HepG2 (cell line): ENCODE data around the gene CHST14. TPM values are rescaled to one million over a fixed set of nuclear protein-coding genes. Genes with fewer than 3 reads are reported as not detected.
A peak's percentile ranks its signal among the peaks of the same experiment; 100 is the strongest.

ENCODE experiments used
- CEBPB ChIP-seq: IDR thresholded peaks from 2 replicates; pipeline ENCODE4 v1.6.1; 2011; ENCODE audit warnings: low read depth, low read length, improper control_type of control experiment, borderline replicate concordance
- DMAP1 ChIP-seq: IDR thresholded peaks from 2 replicates; pipeline ENCODE4 v1.6.1; 2016
- GATAD1 ChIP-seq: IDR thresholded peaks from 2 replicates; pipeline ENCODE4 v1.6.1; 2016; ENCODE audit warnings: missing genetic modification reagents, missing compliant biosample characterization
- HMGA1 ChIP-seq: sonication (generic); formaldehyde crosslinking; conservative IDR thresholded peaks from 2 replicates; pipeline ENCODE4 v1.4.0; 2020; ENCODE audit warnings: missing genetic modification reagents
- MTA3 ChIP-seq: sonication (generic); formaldehyde crosslinking; IDR thresholded peaks from 2 replicates; pipeline ENCODE4 v1.4.0; 2020; ENCODE audit warnings: missing genetic modification reagents
- NCOA2 ChIP-seq: sonication (generic); formaldehyde crosslinking; IDR thresholded peaks from 2 replicates; pipeline ENCODE4 v1.8.0; 2022; ENCODE audit warnings: inconsistent platforms
- RARG ChIP-seq: sonication (generic); formaldehyde crosslinking; IDR thresholded peaks from 2 replicates; pipeline ENCODE4 v1.4.0; 2020; ENCODE audit warnings: low read depth, mild to moderate bottlenecking, missing genetic modification reagents
- RBM22 ChIP-seq: fragments of 200-400 bp; formaldehyde crosslinking; optimal IDR thresholded peaks from 2 replicates; pipeline ENCODE3; 2017; ENCODE audit warnings: mild to moderate bottlenecking, low read length, moderate library complexity
- SRY ChIP-seq: sonication (generic); formaldehyde crosslinking; IDR thresholded peaks from 2 replicates; pipeline ENCODE4 v1.8.0; 2022; ENCODE audit warnings: mild to moderate bottlenecking, missing genetic modification reagents
- TBX2 ChIP-seq: sonication (generic); formaldehyde crosslinking; IDR thresholded peaks from 2 replicates; pipeline ENCODE4 v1.5.0; 2020; ENCODE audit warnings: missing genetic modification reagents, mild to moderate bottlenecking, borderline replicate concordance
- THAP11 ChIP-seq: IDR thresholded peaks from 2 replicates; pipeline ENCODE4 v1.6.1; 2016; ENCODE audit warnings: missing biosample characterization, missing genetic modification reagents
- ZC3H4 ChIP-seq: sonication (generic); formaldehyde crosslinking; IDR thresholded peaks from 2 replicates; pipeline ENCODE4 v1.4.0; 2020; ENCODE audit warnings: missing genetic modification reagents, borderline replicate concordance
- ZFX ChIP-seq: sonication (generic); formaldehyde crosslinking; IDR thresholded peaks from 2 replicates; pipeline ENCODE4 v1.4.0; 2020; ENCODE audit warnings: mild to moderate bottlenecking, low read depth, missing genetic modification reagents, moderate library complexity
- ZNF24 ChIP-seq: fragments of 450-650 bp; IDR thresholded peaks from 2 replicates; pipeline ENCODE4 v1.6.1; 2017; ENCODE audit warnings: antibody characterized with exemption, mild to moderate bottlenecking
- ZNF33B ChIP-seq: sonication (generic); formaldehyde crosslinking; IDR thresholded peaks from 2 replicates; pipeline ENCODE4 v1.5.1; 2020; ENCODE audit warnings: mild to moderate bottlenecking, missing genetic modification reagents
- ZNF34 ChIP-seq: sonication (generic); formaldehyde crosslinking; IDR thresholded peaks from 2 replicates; pipeline ENCODE4 v1.4.0; 2020; ENCODE audit warnings: mild to moderate bottlenecking, missing genetic modification reagents, borderline replicate concordance
- ZNF557 ChIP-seq: sonication (generic); formaldehyde crosslinking; IDR thresholded peaks from 2 replicates; pipeline ENCODE4 v1.4.0; 2020; ENCODE audit warnings: missing genetic modification reagents
- ZNF674 ChIP-seq: sonication (generic); formaldehyde crosslinking; IDR thresholded peaks from 2 replicates; pipeline ENCODE4 v1.5.0; 2020; ENCODE audit warnings: low read depth, mild to moderate bottlenecking, missing genetic modification reagents
- polyA plus RNA-seq, 8 experiments: library from polyadenylated mRNA; depleted of rRNA in 3 of 8; stranded (reverse) in 7 of 8; unstranded in 1 of 8; fragments of >200 nt; fragmentation: Illumina TruSeq in 4 of 8; extraction: Trizol in 4 of 8; gene quantifications; 2 replicates each; pipeline versions ENCODE4 v1.2.1 to v1.2.3, GENCODE V29; 2011 to 2016; ENCODE audit warnings: low read depth in 4 of 8, missing spikeins in 1 of 8, mixed read lengths in 1 of 8; ENCODE audit not compliant: insufficient read depth in 1 of 8
- total RNA-seq, 5 experiments: library from RNA; depleted of rRNA; stranded (reverse); fragments of >200 nt; fragmentation: Illumina TruSeq; extraction: Trizol; gene quantifications; 2 replicates each; pipeline ENCODE4 v1.2.3, GENCODE V29; 2016; ENCODE audit warnings: low read depth in 1 of 5
- TF ChIP-seq, protein P1 (sequence below): IDR thresholded peaks from 2 replicates; pipeline ENCODE4 v1.4.0; 2020; ENCODE audit warnings: mild to moderate bottlenecking, missing genetic modification reagents
- TF ChIP-seq, protein P2 (sequence below): sonication (generic); formaldehyde crosslinking; conservative IDR thresholded peaks from 2 replicates; pipeline ENCODE4 v1.4.0; 2020; ENCODE audit warnings: missing genetic modification reagents
- TF ChIP-seq, protein P3 (sequence below): sonication (generic); formaldehyde crosslinking; IDR thresholded peaks from 2 replicates; pipeline ENCODE4 v1.4.0; 2020; ENCODE audit warnings: missing genetic modification reagents
- TF ChIP-seq, protein P4 (sequence below): sonication (generic); formaldehyde crosslinking; IDR thresholded peaks from 2 replicates; pipeline ENCODE4 v1.5.0; 2020; ENCODE audit warnings: mild to moderate bottlenecking, missing genetic modification reagents, borderline replicate concordance

Gene CHST14
- total and polyA plus RNA-seq, 2 of the 13 experiments (the other 11 are each of a cell fraction or from before 2014, with no cell fraction given) = 8.9 to 12.4 TPM

DNA sequence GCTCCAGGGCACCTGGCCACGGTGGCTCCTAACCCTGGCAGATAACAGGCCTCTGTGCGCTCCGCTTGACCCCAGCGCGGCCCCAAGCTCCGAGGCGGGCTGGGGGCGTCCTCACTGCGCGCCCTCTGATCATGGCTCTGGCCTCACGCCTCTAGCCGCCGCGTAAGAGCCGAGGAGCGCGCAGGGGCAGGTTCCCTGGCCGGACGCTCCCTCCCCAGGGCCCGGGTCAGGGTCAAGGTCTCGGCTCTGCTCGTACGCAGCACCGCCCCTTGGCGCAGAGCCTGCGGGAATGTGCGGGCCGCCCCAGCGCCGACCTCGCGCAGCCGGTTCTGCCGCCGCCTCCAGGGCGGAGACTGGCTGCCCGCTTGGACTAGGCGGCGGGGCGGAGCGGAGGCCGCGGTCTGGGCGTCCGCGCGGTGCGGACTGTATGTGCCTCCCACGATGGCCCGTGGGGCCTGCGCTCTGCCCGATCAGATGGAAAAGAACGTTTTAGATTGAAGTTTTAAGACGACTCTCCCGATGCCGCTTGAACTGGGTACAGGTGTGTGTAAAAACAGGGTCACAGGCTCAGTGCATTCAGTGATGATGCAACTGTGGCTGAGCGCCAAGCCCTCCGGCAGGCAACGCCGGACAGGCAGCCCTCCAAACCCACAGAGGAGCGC, 40.8 kb downstream of the CHST14 start (continued):
- TF ChIP-seq ZNF557 (CRISPR knock-in tag) (peak; percentile 66; the same call in 1 of the 2 replicates), RBM22 (no peak), GATAD1 (CRISPR knock-in tag) (no peak), HMGA1 (no peak), RARG (CRISPR knock-in tag) (no peak), MTA3 (no peak), CEBPB (peak; percentile 74; the same call in 1 of the 2 replicates), SRY (0 out of 2 replicates have a peak, but pooled peaks have one; percentile 43), ZFX (peak; percentile 87), ZC3H4 (CRISPR knock-in tag) (no peak), ZNF24 (no peak), ZNF34 (CRISPR knock-in tag) (0 out of 2 replicates have a peak, but pooled peaks have one; percentile 66), DMAP1 (CRISPR knock-in tag) (0 out of 2 replicates have a peak, but pooled peaks have one; percentile 30), ZNF33B (CRISPR knock-in tag) (peak; percentile 81), TBX2 (peak; percentile 78; the same call in 1 of the 2 replicates), THAP11 (CRISPR knock-in tag) (peak; percentile 54), NCOA2 (CRISPR knock-in tag) (peak; percentile 61; the same call in 1 of the 2 replicates), ZNF674 (0 out of 2 replicates have a peak, but pooled peaks have one; percentile 35)
- TF ChIP-seq, protein P1, sequence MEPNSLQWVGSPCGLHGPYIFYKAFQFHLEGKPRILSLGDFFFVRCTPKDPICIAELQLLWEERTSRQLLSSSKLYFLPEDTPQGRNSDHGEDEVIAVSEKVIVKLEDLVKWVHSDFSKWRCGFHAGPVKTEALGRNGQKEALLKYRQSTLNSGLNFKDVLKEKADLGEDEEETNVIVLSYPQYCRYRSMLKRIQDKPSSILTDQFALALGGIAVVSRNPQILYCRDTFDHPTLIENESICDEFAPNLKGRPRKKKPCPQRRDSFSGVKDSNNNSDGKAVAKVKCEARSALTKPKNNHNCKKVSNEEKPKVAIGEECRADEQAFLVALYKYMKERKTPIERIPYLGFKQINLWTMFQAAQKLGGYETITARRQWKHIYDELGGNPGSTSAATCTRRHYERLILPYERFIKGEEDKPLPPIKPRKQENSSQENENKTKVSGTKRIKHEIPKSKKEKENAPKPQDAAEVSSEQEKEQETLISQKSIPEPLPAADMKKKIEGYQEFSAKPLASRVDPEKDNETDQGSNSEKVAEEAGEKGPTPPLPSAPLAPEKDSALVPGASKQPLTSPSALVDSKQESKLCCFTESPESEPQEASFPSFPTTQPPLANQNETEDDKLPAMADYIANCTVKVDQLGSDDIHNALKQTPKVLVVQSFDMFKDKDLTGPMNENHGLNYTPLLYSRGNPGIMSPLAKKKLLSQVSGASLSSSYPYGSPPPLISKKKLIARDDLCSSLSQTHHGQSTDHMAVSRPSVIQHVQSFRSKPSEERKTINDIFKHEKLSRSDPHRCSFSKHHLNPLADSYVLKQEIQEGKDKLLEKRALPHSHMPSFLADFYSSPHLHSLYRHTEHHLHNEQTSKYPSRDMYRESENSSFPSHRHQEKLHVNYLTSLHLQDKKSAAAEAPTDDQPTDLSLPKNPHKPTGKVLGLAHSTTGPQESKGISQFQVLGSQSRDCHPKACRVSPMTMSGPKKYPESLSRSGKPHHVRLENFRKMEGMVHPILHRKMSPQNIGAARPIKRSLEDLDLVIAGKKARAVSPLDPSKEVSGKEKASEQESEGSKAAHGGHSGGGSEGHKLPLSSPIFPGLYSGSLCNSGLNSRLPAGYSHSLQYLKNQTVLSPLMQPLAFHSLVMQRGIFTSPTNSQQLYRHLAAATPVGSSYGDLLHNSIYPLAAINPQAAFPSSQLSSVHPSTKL (CRISPR knock-in tag) = peak; percentile 90
- TF ChIP-seq, protein P2, sequence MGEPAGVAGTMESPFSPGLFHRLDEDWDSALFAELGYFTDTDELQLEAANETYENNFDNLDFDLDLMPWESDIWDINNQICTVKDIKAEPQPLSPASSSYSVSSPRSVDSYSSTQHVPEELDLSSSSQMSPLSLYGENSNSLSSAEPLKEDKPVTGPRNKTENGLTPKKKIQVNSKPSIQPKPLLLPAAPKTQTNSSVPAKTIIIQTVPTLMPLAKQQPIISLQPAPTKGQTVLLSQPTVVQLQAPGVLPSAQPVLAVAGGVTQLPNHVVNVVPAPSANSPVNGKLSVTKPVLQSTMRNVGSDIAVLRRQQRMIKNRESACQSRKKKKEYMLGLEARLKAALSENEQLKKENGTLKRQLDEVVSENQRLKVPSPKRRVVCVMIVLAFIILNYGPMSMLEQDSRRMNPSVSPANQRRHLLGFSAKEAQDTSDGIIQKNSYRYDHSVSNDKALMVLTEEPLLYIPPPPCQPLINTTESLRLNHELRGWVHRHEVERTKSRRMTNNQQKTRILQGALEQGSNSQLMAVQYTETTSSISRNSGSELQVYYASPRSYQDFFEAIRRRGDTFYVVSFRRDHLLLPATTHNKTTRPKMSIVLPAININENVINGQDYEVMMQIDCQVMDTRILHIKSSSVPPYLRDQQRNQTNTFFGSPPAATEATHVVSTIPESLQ (CRISPR knock-in tag) = no peak
- TF ChIP-seq, protein P3, sequence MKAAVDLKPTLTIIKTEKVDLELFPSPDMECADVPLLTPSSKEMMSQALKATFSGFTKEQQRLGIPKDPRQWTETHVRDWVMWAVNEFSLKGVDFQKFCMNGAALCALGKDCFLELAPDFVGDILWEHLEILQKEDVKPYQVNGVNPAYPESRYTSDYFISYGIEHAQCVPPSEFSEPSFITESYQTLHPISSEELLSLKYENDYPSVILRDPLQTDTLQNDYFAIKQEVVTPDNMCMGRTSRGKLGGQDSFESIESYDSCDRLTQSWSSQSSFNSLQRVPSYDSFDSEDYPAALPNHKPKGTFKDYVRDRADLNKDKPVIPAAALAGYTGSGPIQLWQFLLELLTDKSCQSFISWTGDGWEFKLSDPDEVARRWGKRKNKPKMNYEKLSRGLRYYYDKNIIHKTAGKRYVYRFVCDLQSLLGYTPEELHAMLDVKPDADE = peak; percentile 38; the same call in 1 of the 2 replicates
- TF ChIP-seq, protein P4, sequence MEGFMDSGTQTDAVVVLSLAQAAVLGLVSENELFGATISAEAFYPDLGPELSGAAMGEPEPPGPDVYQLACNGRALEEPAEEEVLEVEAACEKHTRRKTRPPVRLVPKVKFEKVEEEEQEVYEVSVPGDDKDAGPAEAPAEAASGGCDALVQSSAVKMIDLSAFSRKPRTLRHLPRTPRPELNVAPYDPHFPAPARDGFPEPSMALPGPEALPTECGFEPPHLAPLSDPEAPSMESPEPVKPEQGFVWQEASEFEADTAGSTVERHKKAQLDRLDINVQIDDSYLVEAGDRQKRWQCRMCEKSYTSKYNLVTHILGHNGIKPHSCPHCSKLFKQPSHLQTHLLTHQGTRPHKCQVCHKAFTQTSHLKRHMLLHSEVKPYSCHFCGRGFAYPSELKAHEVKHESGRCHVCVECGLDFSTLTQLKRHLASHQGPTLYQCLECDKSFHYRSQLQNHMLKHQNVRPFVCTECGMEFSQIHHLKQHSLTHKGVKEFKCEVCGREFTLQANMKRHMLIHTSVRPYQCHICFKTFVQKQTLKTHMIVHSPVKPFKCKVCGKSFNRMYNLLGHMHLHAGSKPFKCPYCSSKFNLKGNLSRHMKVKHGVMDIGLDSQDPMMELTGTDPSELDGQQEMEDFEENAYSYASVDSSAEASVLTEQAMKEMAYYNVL (CRISPR knock-in tag) = peak; percentile 51; the same call in 1 of the 2 replicates
